GM10248 (cell line): Measurements from ENCODE around the gene NKAIN2.

Source experiments
- CTCF ChIA-PET: fragments of 300-600 bp; sonication (Branson Sonifier 250); formaldehyde crosslinking; extraction: SDS; loops from one replicate; lab custom pipeline; 2021; ENCODE audit warnings: antibody characterized with exemption; lab: Yijun Ruan, JAX
- POLR2A ChIA-PET: fragments of 350-650 bp; sonication (Branson Sonifier 250); formaldehyde crosslinking; extraction: SDS; loops from one replicate; lab custom pipeline; 2020; ENCODE audit warnings: antibody characterized with exemption; lab: Yijun Ruan, JAX
- DNase-seq: peaks from one replicate; pipeline ENCODE4 v3.0.0; 2012; ENCODE audit errors: extremely low spot score
- CTCF ChIP-seq: IDR thresholded peaks from 2 replicates; pipeline ENCODE4 v1.5.1; 2012; ENCODE audit warnings: mild to moderate bottlenecking, low read depth; ENCODE audit errors: extremely low read depth, missing control alignments, control extremely low read depth

Gene NKAIN2

GRCh38 chr6:123788319-123788718 lies 15.3 kb upstream of the NKAIN2 start:
- DNase-seq, result no peak
- CTCF ChIA-PET, result interaction anchor here (0.9 to 8.1 kb wide), 4 partner anchors 9 to 18 kb away, joined by 3 to 52 read pairs (median 8); no protein-coding TSS in a partner anchor
- TF ChIP-seq CTCF, result no peak
- POLR2A ChIA-PET, result no interaction called here

- no peak for TF ChIP-seq CTCF
These were observed 9.5 kb upstream of the NKAIN2 start for GRCh38 chr6:123794190-123794589.

GRCh38 chr6:123794799-123795198 lies 8.9 kb upstream of the NKAIN2 start:
- POLR2A ChIA-PET, result no interaction called here
- CTCF ChIA-PET, result interaction anchor here (1.5 to 1.7 kb wide), 2 partner anchors 8 to 40 kb away, joined by 3 to 9 read pairs; no protein-coding TSS in a partner anchor
- DNase-seq, result no peak
- TF ChIP-seq CTCF, result no peak

More at GRCh38 chr6:123794190-123794589, 9.5 kb upstream of the NKAIN2 start:
- CTCF ChIA-PET, result interaction anchor here (1.7 kb wide), 1 partner anchor 8 kb away, joined by 9 read pairs; no protein-coding TSS in a partner anchor
- no peak for DNase-seq
- POLR2A ChIA-PET, result no interaction called here

- ChIA-PET POLR2A (no interaction called here), CTCF (interaction anchor here (1.8 to 2.7 kb wide), 6 partner anchors 11 to 24 kb away, joined by 9 to 52 read pairs (median 14); no protein-coding TSS in a partner anchor)
- no peak for DNase-seq
- no peak for TF ChIP-seq CTCF
These were observed 2.6 kb upstream of the NKAIN2 start for GRCh38 chr6:123801067-123801466.

GRCh38 chr6:123802351-123802696 lies 1.3 kb upstream of the NKAIN2 start:
- DNase-seq, result no peak
- CTCF ChIA-PET, result interaction anchor here (0.6 to 2.7 kb wide), 25 partner anchors 8 to 1312 kb away, joined by 3 to 52 read pairs (median 6); no protein-coding TSS in a partner anchor
- POLR2A ChIA-PET, result no interaction called here
- TF ChIP-seq CTCF, result peak; percentile 1

GRCh38 chr6:123802697-123803503 lies 765 bp upstream of the NKAIN2 start:
- POLR2A ChIA-PET, result no interaction called here
- TF ChIP-seq CTCF, result peak; percentile 96

More at GRCh38 chr6:123802697-123803503, 765 bp upstream of the NKAIN2 start:
- peak; percentile 84 for DNase-seq
- CTCF ChIA-PET, result interaction anchor here (0.6 to 2.7 kb wide), 26 partner anchors 8 to 1311 kb away, joined by 3 to 52 read pairs (median 6); no protein-coding TSS in a partner anchor
